Erythroblast (primary cell): ENCODE results near the gene PTPRN.

Experiments
- GATA1 ChIP-seq: IDR thresholded peaks from 2 replicates; pipeline ENCODE4 v1.6.1; 2011; ENCODE audit warnings: low read depth, mild to moderate bottlenecking, control low read depth, low read length, moderate library complexity
- POLR2A ChIP-seq: IDR thresholded peaks from 2 replicates; pipeline ENCODE4 v1.6.1; 2011; ENCODE audit warnings: mild to moderate bottlenecking, low read length

DNA sequence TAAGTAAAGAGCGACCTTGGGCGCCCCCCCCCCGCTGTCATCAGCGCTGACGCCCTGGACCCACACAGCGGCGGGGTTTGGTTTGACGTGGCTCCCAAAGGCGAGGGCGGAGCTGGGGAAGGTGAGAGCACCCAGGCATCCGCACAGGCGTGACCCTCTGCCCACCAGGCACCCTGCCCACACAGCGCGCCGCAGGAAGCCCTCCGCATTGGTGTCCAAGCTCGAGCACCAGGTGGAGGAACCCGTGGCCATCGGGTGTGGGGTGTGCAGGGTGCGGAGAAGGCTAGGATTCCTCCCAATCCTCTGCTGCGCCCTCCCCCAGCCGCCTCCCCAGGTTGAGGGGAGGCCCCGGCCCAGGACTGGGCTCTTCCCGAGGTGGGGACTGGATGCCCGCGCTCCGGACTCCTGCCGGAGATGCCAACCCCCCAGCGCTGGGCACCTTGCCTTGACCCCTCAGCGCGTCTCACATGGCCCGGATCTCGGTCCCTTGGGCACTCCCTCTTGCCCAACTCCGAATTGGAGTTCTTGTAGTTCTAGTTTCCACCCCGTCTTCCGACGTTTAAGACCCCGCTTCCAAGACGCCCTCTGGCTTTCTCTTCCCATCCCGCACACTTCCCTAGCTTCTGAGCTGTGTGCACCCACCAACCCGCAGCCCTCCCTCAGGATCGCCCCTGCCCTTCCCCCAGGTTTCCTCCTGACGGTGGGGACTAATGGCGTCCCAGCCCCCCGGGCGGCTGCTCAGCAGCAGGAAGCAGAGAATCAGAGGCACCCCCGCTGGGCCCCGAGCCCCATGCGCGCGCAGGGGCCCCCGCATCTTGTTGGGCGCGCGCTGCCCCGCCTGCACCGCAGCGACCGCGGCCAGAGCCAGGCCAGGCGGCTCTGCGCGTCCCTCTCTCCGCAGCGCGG lies 49.2 kb upstream of the PTPRN start:
- TF ChIP-seq POLR2A (no peak), GATA1 (no peak)
